ENCODE results near the gene PIEZO1.

GRCh38 chr16:88687676-88688012 is 97.4 kb downstream of the PIEZO1 start:
- TF ChIP-seq CTCF (IDR thresholded peaks at IDR 0.05) (no peak), POLR2A (IDR thresholded peaks at IDR 0.05; ENCODE audit: low read length) (no peak), JUN (IDR thresholded peaks at IDR 0.05) (no peak), CHD2 (IDR thresholded peaks at IDR 0.05; ENCODE audit: low read length, partially characterized antibody) (no peak), ELK1 (IDR thresholded peaks at IDR 0.05; ENCODE audit: low read depth, low read length) (no peak), JUNB (IDR thresholded peaks at IDR 0.05) (no peak), USF2 (IDR thresholded peaks at IDR 0.05) (no peak)
